GM23338 (cell line): ENCODE results near the gene SEC14L6. TPM values are rescaled to one million over a fixed set of nuclear protein-coding genes. Genes with fewer than 3 reads are reported as not detected.

ENCODE experiments used
- ATAC-seq: fragments of 200-7000 bp; cut with Tn5 transposase; 3 replicates; pipeline ENCODE4 v1.9.1; 2020
- DNase-seq: peaks from one replicate; pipeline ENCODE4 v3.0.0-alpha.2; 2015; ENCODE audit warnings: low spot score
- H2AFZ ChIP-seq: fragments of 200-600 bp; sonication (generic); 2 replicates; pipeline ENCODE4 v1.8.0; 2016; ENCODE audit warnings: antibody characterized with exemption, mild to moderate bottlenecking, moderate library complexity
- H3F3A ChIP-seq: fragments of 200-600 bp; sonication (generic); replicated peaks from 2 replicates; pipeline ENCODE4 v1.8.0; 2017; ENCODE audit warnings: antibody characterized with exemption, mixed run types, low read depth
- H3K27ac ChIP-seq: fragments of 200-600 bp; sonication (generic); 2 replicates; pipeline ENCODE4 v1.6.1; 2016; ENCODE audit warnings: low read depth
- H3K27me3 ChIP-seq: fragments of 200-600 bp; sonication (generic); 2 replicates; pipeline ENCODE4 v1.8.0; 2016; ENCODE audit warnings: mild to moderate bottlenecking, mixed run types, moderate library complexity; ENCODE audit not compliant: insufficient read depth
- H3K36me3 ChIP-seq: fragments of 200-600 bp; sonication (generic); 2 replicates; pipeline ENCODE4 v1.8.0; 2016; ENCODE audit warnings: mild to moderate bottlenecking; ENCODE audit not compliant: insufficient read depth
- H3K4me1 ChIP-seq: fragments of 200-600 bp; sonication (generic); 2 replicates; pipeline ENCODE4 v1.8.0; 2016; ENCODE audit warnings: mild to moderate bottlenecking, moderate library complexity; ENCODE audit not compliant: insufficient read depth
- H3K4me2 ChIP-seq: fragments of 200-600 bp; sonication (generic); 2 replicates; pipeline ENCODE4 v1.7.1; 2017; ENCODE audit warnings: mixed run types
- H3K4me3 ChIP-seq: fragments of 200-600 bp; sonication (generic); 2 replicates; pipeline ENCODE4 v1.6.1; 2016; ENCODE audit warnings: mixed run types
- H3K79me2 ChIP-seq: fragments of 200-600 bp; sonication (generic); replicated peaks from 2 replicates; pipeline ENCODE4 v1.8.0; 2017; ENCODE audit warnings: mild to moderate bottlenecking; ENCODE audit not compliant: insufficient read depth
- H3K9me2 ChIP-seq: fragments of 200-600 bp; sonication (generic); 2 replicates; pipeline ENCODE4 v1.8.0; 2017; ENCODE audit not compliant: insufficient read depth
- H4K20me1 ChIP-seq: fragments of 200-600 bp; sonication (generic); replicated peaks from 2 replicates; pipeline ENCODE4 v1.8.0; 2017; ENCODE audit warnings: mild to moderate bottlenecking; ENCODE audit not compliant: insufficient read depth
- H3K27ac Mint-ChIP-seq: 2 replicates; pipeline ENCODE4 v1.8.0; 2020; ENCODE audit warnings: inconsistent platforms, mild to moderate bottlenecking, moderate library complexity, mixed read lengths
- H3K27me3 Mint-ChIP-seq: 3 replicates; pipeline ENCODE4 v1.8.0; 2022; ENCODE audit warnings: low read depth, mild to moderate bottlenecking, moderate library complexity, mixed read lengths, inconsistent platforms; ENCODE audit not compliant: insufficient read depth, poor library complexity
- H3K36me3 Mint-ChIP-seq: 3 replicates; pipeline ENCODE4 v1.8.0; 2021; ENCODE audit warnings: low read depth, mild to moderate bottlenecking, inconsistent platforms, moderate library complexity, mixed read lengths
- H3K4me1 Mint-ChIP-seq: 3 replicates; pipeline ENCODE4 v1.8.0; 2020; ENCODE audit warnings: mild to moderate bottlenecking, inconsistent platforms, mixed read lengths
- H3K4me3 Mint-ChIP-seq: 3 replicates; pipeline ENCODE4 v1.8.0; 2021; ENCODE audit warnings: moderate library complexity, mild to moderate bottlenecking, inconsistent platforms, mixed read lengths
- H3K9me3 Mint-ChIP-seq: 3 replicates; pipeline ENCODE4 v1.8.0; 2020; ENCODE audit warnings: moderate library complexity, mild to moderate bottlenecking, inconsistent platforms, mixed read lengths
- CREB1 ChIP-seq: fragments of 250-450 bp; sonication (Bioruptor Pico); IDR thresholded peaks from 2 replicates; pipeline ENCODE4 v1.5.0; 2020; ENCODE audit warnings: low read depth, mild to moderate bottlenecking, moderate library complexity
- CTCF ChIP-seq, 2 experiments: fragments of 200-600 bp in 1 of 2; sonication (generic) in 1 of 2; conservative IDR thresholded peaks; 2 replicates each; pipeline versions ENCODE4 v1.5.1 to v1.6.1; 2016 to 2017; ENCODE audit warnings: antibody characterized with exemption in 2 of 2, low read depth in 2 of 2, mild to moderate bottlenecking in 2 of 2, moderate library complexity in 1 of 2
- NANOG ChIP-seq: IDR thresholded peaks from 2 replicates; pipeline ENCODE4 v1.6.1; 2016; ENCODE audit warnings: antibody characterized with exemption, borderline replicate concordance
- ZNF114 ChIP-seq: fragments of 250-450 bp; sonication (Bioruptor Pico); IDR thresholded peaks from 2 replicates; pipeline ENCODE4 v1.5.0; 2020; ENCODE audit warnings: mild to moderate bottlenecking, moderate library complexity
- polyA plus RNA-seq: library from polyadenylated mRNA; unstranded; fragments of >200 nt; fragmentation: Nextera tagmentation; extraction: Ambion mirVana; gene quantifications from 2 replicates; pipeline ENCODE4 v1.2.1, GENCODE V29; 2016
- total RNA-seq: library from RNA; depleted of rRNA; stranded (reverse); fragments of >200 nt; shearing (Covaris generic); gene quantifications from 2 replicates; pipeline ENCODE4 v1.2.3, GENCODE V29; 2014
- TF ChIP-seq, protein P1 (sequence below): IDR thresholded peaks from one replicate; pipeline ENCODE4 v1.6.1; 2018; ENCODE audit warnings: antibody characterized with exemption; ENCODE audit not compliant: unreplicated experiment
- TF ChIP-seq, protein P2 (sequence below): fragments of 250-450 bp; sonication (Bioruptor Pico); IDR thresholded peaks from 2 replicates; pipeline ENCODE4 v1.5.0; 2020; ENCODE audit warnings: mild to moderate bottlenecking, moderate library complexity

SEC14L6 gene
- total and polyA plus RNA-seq, 2 experiments from 2014 or later: 0.84 to 2.1 TPM

DNA sequence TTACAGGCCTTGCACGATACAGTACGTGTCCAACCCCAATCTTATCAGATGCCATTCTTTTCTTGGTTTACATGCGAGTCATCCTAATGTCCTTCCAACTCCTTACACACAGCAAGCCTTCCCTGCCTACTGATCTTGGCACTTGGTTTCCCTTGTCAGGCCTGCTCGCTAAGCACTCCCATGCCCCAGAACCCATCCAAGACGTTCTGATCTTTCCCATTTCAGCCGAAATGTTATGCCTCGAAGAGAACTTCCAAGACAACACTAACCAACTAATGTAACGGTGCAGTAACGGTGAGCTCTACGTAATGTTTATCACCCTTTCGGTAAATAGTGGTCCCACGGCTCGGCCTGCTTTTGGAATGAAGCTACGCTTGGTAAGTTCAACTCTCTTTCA is 44.6 kb upstream of the SEC14L6 start (continued):
- TF ChIP-seq, protein P1, sequence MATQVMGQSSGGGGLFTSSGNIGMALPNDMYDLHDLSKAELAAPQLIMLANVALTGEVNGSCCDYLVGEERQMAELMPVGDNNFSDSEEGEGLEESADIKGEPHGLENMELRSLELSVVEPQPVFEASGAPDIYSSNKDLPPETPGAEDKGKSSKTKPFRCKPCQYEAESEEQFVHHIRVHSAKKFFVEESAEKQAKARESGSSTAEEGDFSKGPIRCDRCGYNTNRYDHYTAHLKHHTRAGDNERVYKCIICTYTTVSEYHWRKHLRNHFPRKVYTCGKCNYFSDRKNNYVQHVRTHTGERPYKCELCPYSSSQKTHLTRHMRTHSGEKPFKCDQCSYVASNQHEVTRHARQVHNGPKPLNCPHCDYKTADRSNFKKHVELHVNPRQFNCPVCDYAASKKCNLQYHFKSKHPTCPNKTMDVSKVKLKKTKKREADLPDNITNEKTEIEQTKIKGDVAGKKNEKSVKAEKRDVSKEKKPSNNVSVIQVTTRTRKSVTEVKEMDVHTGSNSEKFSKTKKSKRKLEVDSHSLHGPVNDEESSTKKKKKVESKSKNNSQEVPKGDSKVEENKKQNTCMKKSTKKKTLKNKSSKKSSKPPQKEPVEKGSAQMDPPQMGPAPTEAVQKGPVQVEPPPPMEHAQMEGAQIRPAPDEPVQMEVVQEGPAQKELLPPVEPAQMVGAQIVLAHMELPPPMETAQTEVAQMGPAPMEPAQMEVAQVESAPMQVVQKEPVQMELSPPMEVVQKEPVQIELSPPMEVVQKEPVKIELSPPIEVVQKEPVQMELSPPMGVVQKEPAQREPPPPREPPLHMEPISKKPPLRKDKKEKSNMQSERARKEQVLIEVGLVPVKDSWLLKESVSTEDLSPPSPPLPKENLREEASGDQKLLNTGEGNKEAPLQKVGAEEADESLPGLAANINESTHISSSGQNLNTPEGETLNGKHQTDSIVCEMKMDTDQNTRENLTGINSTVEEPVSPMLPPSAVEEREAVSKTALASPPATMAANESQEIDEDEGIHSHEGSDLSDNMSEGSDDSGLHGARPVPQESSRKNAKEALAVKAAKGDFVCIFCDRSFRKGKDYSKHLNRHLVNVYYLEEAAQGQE: no peak
- TF ChIP-seq CTCF (conservative IDR thresholded peaks at IDR 0.05; ENCODE audit: low read depth in 2 of 2): no peak
- no peak for TF ChIP-seq ZNF114 (CRISPR knock-in tag)
- TF ChIP-seq NANOG: no peak

DNA sequence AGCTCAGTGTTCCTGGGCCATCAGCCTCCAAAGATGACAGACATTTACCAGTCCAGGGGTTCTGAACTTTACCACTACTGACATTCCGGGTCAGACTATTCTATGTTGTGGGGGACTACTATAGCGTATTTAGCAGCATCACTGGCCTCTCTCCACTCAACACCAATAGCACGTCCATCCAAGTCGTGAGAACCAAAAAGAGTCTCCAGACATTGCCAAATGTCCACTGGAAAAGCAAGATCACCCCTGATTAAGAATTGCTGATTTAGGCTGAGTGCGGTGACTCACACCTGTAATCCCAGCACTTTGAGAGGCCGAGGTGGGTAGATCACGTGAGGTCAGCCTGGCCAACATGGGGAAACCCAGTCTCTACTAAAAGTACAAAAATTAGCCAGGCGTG is 39.9 kb upstream of the SEC14L6 start:
- no peak overlapping the region for H2AFZ ChIP-seq
- no peaks in the 10 kb centered on the region for H3K27me3 ChIP-seq
- peaks cover 4% of the 10 kb centered on the region; the same call in 1 of the 2 replicates for H4K20me1 ChIP-seq
- peaks cover 5% of the 10 kb centered on the region for H3K27me3 Mint-ChIP-seq
- H3K27ac ChIP-seq: no peak overlapping the region
- peaks cover 75% of the 10 kb centered on the region for H3K36me3 Mint-ChIP-seq
- no peak overlapping the region for H3K27ac Mint-ChIP-seq
- H3K4me2 ChIP-seq: no peak overlapping the region
- ATAC-seq (no peak), DNase-seq (no peak)
- H3F3A ChIP-seq: no peaks in the 10 kb centered on the region
- H3K9me2 ChIP-seq: no peaks in the 10 kb centered on the region
- H3K4me1 Mint-ChIP-seq: peaks cover 3% of the 10 kb centered on the region; the same call in 1 of the 3 replicates
- peaks cover 28% of the 10 kb centered on the region for H3K36me3 ChIP-seq
- no peak overlapping the region for H3K4me3 ChIP-seq
- H3K4me1 ChIP-seq: 0 out of 2 replicates have a peak, but pooled peaks cover 7% of the 10 kb centered on the region
- no peaks in the 10 kb centered on the region for H3K9me3 Mint-ChIP-seq
- H3K79me2 ChIP-seq: peaks cover 29% of the 10 kb centered on the region
- H3K4me3 Mint-ChIP-seq: no peak overlapping the region
- TF ChIP-seq CTCF (conservative IDR thresholded peaks at IDR 0.05; ENCODE audit: low read depth in 2 of 2) (no peak), CREB1 (CRISPR knock-in tag) (no peak), NANOG (no peak)
- TF ChIP-seq, protein P1: no peak
- TF ChIP-seq, protein P2, sequence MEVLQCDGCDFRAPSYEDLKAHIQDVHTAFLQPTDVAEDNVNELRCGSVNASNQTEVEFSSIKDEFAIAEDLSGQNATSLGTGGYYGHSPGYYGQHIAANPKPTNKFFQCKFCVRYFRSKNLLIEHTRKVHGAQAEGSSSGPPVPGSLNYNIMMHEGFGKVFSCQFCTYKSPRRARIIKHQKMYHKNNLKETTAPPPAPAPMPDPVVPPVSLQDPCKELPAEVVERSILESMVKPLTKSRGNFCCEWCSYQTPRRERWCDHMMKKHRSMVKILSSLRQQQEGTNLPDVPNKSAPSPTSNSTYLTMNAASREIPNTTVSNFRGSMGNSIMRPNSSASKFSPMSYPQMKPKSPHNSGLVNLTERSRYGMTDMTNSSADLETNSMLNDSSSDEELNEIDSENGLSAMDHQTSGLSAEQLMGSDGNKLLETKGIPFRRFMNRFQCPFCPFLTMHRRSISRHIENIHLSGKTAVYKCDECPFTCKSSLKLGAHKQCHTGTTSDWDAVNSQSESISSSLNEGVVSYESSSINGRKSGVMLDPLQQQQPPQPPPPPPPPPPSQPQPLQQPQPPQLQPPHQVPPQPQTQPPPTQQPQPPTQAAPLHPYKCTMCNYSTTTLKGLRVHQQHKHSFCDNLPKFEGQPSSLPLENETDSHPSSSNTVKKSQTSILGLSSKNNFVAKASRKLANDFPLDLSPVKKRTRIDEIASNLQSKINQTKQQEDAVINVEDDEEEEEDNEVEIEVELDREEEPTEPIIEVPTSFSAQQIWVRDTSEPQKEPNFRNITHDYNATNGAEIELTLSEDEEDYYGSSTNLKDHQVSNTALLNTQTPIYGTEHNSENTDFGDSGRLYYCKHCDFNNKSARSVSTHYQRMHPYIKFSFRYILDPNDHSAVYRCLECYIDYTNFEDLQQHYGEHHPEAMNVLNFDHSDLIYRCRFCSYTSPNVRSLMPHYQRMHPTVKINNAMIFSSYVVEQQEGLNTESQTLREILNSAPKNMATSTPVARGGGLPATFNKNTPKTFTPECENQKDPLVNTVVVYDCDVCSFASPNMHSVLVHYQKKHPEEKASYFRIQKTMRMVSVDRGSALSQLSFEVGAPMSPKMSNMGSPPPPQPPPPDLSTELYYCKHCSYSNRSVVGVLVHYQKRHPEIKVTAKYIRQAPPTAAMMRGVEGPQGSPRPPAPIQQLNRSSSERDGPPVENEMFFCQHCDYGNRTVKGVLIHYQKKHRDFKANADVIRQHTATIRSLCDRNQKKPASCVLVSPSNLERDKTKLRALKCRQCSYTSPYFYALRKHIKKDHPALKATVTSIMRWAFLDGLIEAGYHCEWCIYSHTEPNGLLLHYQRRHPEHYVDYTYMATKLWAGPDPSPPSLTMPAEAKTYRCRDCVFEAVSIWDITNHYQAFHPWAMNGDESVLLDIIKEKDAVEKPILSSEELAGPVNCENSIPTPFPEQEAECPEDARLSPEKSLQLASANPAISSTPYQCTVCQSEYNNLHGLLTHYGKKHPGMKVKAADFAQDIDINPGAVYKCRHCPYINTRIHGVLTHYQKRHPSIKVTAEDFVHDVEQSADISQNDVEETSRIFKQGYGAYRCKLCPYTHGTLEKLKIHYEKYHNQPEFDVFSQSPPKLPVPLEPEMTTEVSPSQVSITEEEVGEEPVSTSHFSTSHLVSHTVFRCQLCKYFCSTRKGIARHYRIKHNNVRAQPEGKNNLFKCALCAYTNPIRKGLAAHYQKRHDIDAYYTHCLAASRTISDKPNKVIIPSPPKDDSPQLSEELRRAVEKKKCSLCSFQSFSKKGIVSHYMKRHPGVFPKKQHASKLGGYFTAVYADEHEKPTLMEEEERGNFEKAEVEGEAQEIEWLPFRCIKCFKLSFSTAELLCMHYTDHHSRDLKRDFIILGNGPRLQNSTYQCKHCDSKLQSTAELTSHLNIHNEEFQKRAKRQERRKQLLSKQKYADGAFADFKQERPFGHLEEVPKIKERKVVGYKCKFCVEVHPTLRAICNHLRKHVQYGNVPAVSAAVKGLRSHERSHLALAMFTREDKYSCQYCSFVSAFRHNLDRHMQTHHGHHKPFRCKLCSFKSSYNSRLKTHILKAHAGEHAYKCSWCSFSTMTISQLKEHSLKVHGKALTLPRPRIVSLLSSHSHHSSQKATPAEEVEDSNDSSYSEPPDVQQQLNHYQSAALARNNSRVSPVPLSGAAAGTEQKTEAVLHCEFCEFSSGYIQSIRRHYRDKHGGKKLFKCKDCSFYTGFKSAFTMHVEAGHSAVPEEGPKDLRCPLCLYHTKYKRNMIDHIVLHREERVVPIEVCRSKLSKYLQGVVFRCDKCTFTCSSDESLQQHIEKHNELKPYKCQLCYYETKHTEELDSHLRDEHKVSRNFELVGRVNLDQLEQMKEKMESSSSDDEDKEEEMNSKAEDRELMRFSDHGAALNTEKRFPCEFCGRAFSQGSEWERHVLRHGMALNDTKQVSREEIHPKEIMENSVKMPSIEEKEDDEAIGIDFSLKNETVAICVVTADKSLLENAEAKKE (CRISPR knock-in tag): no peak
